ENCODE results near the gene SFMBT2.
A peak's percentile ranks its signal among the peaks of the same experiment; 100 is the strongest.
"Not testable (repeated sequence)": the region's sequence is repeated elsewhere in the genome, so short reads cannot be mapped to it uniquely, and the experiment has no call there.

The SFMBT2 gene

GRCh38 chr10:7231509-7232414 is 179.1 kb downstream of the SFMBT2 start:
- TF ChIP-seq CTCF (conservative IDR thresholded peaks at IDR 0.05): no peak
- peak overlapping the region; percentile 96 for H3K27ac ChIP-seq

GRCh38 chr10:7230951-7231350 is 179.9 kb downstream of the SFMBT2 start:
- no peak for TF ChIP-seq CTCF (conservative IDR thresholded peaks at IDR 0.05)
- H3K27ac ChIP-seq: peak overlapping the region; percentile 96

- no peak for TF ChIP-seq CTCF (conservative IDR thresholded peaks at IDR 0.05)
- H3K27ac ChIP-seq: no peak overlapping the region
Observed at GRCh38 chr10:7230036-7230435, 180.8 kb downstream of the SFMBT2 start.

GRCh38 chr10:7225133-7225532 is 185.7 kb downstream of the SFMBT2 start:
- TF ChIP-seq CTCF (conservative IDR thresholded peaks at IDR 0.05): no peak
- no peak overlapping the region for H3K27ac ChIP-seq

GRCh38 chr10:7218968-7219367 is 191.9 kb downstream of the SFMBT2 start:
- TF ChIP-seq CTCF (conservative IDR thresholded peaks at IDR 0.05): peak; percentile 36; the same call in 1 of the 2 replicates
- no peak overlapping the region for H3K27ac ChIP-seq

GRCh38 chr10:7212696-7213095 is 198.1 kb downstream of the SFMBT2 start:
- H3K27ac ChIP-seq: not testable (repeated sequence)

GRCh38 chr10:7211857-7212577 is 198.8 kb downstream of the SFMBT2 start:
- no peak overlapping the region for H3K27ac ChIP-seq
- TF ChIP-seq CTCF (conservative IDR thresholded peaks at IDR 0.05): no peak
